ENCODE measurements around the gene ZFP1. TPM values are rescaled to one million over a fixed set of nuclear protein-coding genes. Genes with fewer than 3 reads are reported as not detected.

ZFP1 gene
- total and polyA plus RNA-seq, 2 experiments from 2014 or later: 4.8 to 12.5 TPM

- TF ChIP-seq, protein P1, sequence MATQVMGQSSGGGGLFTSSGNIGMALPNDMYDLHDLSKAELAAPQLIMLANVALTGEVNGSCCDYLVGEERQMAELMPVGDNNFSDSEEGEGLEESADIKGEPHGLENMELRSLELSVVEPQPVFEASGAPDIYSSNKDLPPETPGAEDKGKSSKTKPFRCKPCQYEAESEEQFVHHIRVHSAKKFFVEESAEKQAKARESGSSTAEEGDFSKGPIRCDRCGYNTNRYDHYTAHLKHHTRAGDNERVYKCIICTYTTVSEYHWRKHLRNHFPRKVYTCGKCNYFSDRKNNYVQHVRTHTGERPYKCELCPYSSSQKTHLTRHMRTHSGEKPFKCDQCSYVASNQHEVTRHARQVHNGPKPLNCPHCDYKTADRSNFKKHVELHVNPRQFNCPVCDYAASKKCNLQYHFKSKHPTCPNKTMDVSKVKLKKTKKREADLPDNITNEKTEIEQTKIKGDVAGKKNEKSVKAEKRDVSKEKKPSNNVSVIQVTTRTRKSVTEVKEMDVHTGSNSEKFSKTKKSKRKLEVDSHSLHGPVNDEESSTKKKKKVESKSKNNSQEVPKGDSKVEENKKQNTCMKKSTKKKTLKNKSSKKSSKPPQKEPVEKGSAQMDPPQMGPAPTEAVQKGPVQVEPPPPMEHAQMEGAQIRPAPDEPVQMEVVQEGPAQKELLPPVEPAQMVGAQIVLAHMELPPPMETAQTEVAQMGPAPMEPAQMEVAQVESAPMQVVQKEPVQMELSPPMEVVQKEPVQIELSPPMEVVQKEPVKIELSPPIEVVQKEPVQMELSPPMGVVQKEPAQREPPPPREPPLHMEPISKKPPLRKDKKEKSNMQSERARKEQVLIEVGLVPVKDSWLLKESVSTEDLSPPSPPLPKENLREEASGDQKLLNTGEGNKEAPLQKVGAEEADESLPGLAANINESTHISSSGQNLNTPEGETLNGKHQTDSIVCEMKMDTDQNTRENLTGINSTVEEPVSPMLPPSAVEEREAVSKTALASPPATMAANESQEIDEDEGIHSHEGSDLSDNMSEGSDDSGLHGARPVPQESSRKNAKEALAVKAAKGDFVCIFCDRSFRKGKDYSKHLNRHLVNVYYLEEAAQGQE (IDR thresholded peaks at IDR 0.05; ENCODE audit: unreplicated experiment): no peak
- TF ChIP-seq, protein P2, sequence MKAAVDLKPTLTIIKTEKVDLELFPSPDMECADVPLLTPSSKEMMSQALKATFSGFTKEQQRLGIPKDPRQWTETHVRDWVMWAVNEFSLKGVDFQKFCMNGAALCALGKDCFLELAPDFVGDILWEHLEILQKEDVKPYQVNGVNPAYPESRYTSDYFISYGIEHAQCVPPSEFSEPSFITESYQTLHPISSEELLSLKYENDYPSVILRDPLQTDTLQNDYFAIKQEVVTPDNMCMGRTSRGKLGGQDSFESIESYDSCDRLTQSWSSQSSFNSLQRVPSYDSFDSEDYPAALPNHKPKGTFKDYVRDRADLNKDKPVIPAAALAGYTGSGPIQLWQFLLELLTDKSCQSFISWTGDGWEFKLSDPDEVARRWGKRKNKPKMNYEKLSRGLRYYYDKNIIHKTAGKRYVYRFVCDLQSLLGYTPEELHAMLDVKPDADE (IDR thresholded peaks at IDR 0.05): no peak
- TF ChIP-seq STAT1 (IDR thresholded peaks at IDR 0.05; ENCODE audit: unreplicated experiment) (no peak), EZH2 (IDR thresholded peaks at IDR 0.05; ENCODE audit: low read depth, unreplicated experiment) (no peak)
Measured at GRCh38 chr16:75189638-75190245, 41.4 kb downstream of the ZFP1 start (continued).

- Histone ChIP-seq H3K4me1 (ENCODE audit: insufficient read depth) (0 out of 2 replicates have a peak, but pooled peaks cover under 1% of the 10 kb centered on the region), H4K20me1 (replicated peaks; ENCODE audit: insufficient read depth) (no peaks in the 10 kb centered on the region), H3F3A (replicated peaks; ENCODE audit: low read depth) (0 out of 2 replicates have a peak, but pooled peaks cover 2% of the 10 kb centered on the region), H3K4me2 (no peak overlapping the region), H3K27ac (ENCODE audit: low read depth) (no peak overlapping the region), H3K36me3 (ENCODE audit: insufficient read depth) (no peaks in the 10 kb centered on the region), H3K79me2 (replicated peaks; ENCODE audit: insufficient read depth) (no peaks in the 10 kb centered on the region), H3K27me3 (ENCODE audit: insufficient read depth) (no peaks in the 10 kb centered on the region), H3K9me2 (ENCODE audit: insufficient read depth) (no peaks in the 10 kb centered on the region), H2AFZ (no peak overlapping the region), H3K4me3 (no peak overlapping the region)
- Mint-ChIP-seq H3K9me3 (no peaks in the 10 kb centered on the region; the same call in 2 of the 3 replicates), H3K4me1 (peaks cover 1% of the 10 kb centered on the region), H3K36me3 (ENCODE audit: low read depth) (no peaks in the 10 kb centered on the region), H3K4me3 (no peak overlapping the region), H3K27ac (no peak overlapping the region), H3K27me3 (ENCODE audit: insufficient read depth, low read depth, poor library complexity) (peaks cover 7% of the 10 kb centered on the region)
- ATAC-seq (no peak), DNase-seq (ENCODE audit: low spot score) (no peak)
- TF ChIP-seq JUNB (IDR thresholded peaks at IDR 0.05; ENCODE audit: unreplicated experiment) (no peak), ZNF114 (CRISPR knock-in tag; IDR thresholded peaks at IDR 0.05) (no peak), CTCF (conservative IDR thresholded peaks at IDR 0.05; ENCODE audit: low read depth in 2 of 2) (no peak), EZH2 (IDR thresholded peaks at IDR 0.05; ENCODE audit: low read depth, unreplicated experiment) (no peak), POLR2AphosphoS5 (IDR thresholded peaks at IDR 0.05; ENCODE audit: low read depth) (no peak), CREB1 (CRISPR knock-in tag; IDR thresholded peaks at IDR 0.05; ENCODE audit: low read depth) (no peak)
- TF ChIP-seq, protein P2 (IDR thresholded peaks at IDR 0.05): no peak
Measured at GRCh38 chr16:75192606-75193264, 44.4 kb downstream of the ZFP1 start.
